ENCODE results near the gene PROCA1. TPM values are rescaled to one million over a fixed set of nuclear protein-coding genes. Genes with fewer than 3 reads are reported as not detected.

The PROCA1 gene
- total and polyA plus RNA-seq, 5 donors from 2014 or later: 0.37 to 5.3 (median 0.65) TPM; not detected in 1

- Histone ChIP-seq H3K4me1 (ENCODE audit: control insufficient read depth, insufficient read depth, low read length, poor library complexity, severe bottlenecking) (peaks cover 41% of the 10 kb centered on the region), H3K27me3 (ENCODE audit: control insufficient read depth, insufficient read depth, low read length) (peaks cover 7% of the 10 kb centered on the region), H3K9me3 (ENCODE audit: control insufficient read depth in 2 of 2, low read length in 2 of 2) (no peaks in the 10 kb centered on the region), H3K36me3 (ENCODE audit: control insufficient read depth, insufficient read depth, low read length) (peaks cover 34% of the 10 kb centered on the region), H3K4me3 (ENCODE audit: low read depth, low read length) (peak overlapping the region; percentile 85), H3K27ac (ENCODE audit: insufficient read depth, low read length, poor library complexity, severe bottlenecking) (peak overlapping the region; percentile 90)
- no peak for ATAC-seq (ENCODE audit: low read depth in 2 of 2)
- H3K27ac Mint-ChIP-seq: peak overlapping the region; percentile 94 to 99 (median 99)
- H3K9me3 Mint-ChIP-seq: no peaks in the 10 kb centered on the region
- H3K27me3 Mint-ChIP-seq: peaks cover 29% of the 10 kb centered on the region
- peak overlapping the region; percentile 93 to 100 (median 99) for H3K4me3 Mint-ChIP-seq
- DNase-seq: peak in 1 of 3 donors; percentile 65
- peaks cover 4 to 68% (median 36%) of the 10 kb centered on the region in 4 donors for H3K4me1 Mint-ChIP-seq
- H3K36me3 Mint-ChIP-seq: peaks cover 44% of the 10 kb centered on the region
Observed at GRCh38 chr17:28720247-28720996, 8.7 kb upstream of the PROCA1 start.

DNA sequence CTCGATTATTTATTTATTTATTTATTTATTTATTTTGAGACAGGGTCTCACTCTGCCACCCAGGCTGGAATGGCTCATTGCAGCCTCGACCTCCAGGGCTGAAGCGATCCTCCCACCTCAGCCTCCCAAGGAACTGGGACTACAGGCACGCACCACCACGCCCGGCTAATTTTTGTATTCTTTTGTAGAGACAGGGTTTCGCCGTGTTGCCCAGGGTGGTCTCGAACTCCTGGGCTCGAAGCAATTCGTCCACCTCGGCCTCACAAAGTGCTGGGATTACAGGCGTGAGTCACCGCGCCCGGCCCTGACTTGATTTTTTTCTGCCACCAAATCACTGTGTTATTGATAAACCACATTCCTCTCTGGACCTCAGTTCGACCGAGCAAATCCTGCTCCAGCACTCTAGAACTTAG is 7.3 kb upstream of the PROCA1 start:
- ATAC-seq (ENCODE audit: low read depth in 2 of 2) (no peak), DNase-seq (no peak)
- Histone ChIP-seq H3K27ac (ENCODE audit: insufficient read depth, low read length, poor library complexity, severe bottlenecking) (peak overlapping the region; percentile 90), H3K9me3 (ENCODE audit: control insufficient read depth in 2 of 2, low read length in 2 of 2) (no peaks in the 10 kb centered on the region), H3K4me1 (ENCODE audit: control insufficient read depth, insufficient read depth, low read length, poor library complexity, severe bottlenecking) (peaks cover 36% of the 10 kb centered on the region), H3K4me3 (ENCODE audit: low read depth, low read length) (peak overlapping the region; percentile 85), H3K36me3 (ENCODE audit: control insufficient read depth, insufficient read depth, low read length) (peaks cover 23% of the 10 kb centered on the region), H3K27me3 (ENCODE audit: control insufficient read depth, insufficient read depth, low read length) (peaks cover 11% of the 10 kb centered on the region)
- H3K9me3 Mint-ChIP-seq: no peaks in the 10 kb centered on the region
- peak overlapping the region; percentile 93 to 100 (median 99) for H3K4me3 Mint-ChIP-seq
- peaks cover 35% of the 10 kb centered on the region for H3K36me3 Mint-ChIP-seq
- peak overlapping the region; percentile 94 to 99 (median 99) for H3K27ac Mint-ChIP-seq
- H3K4me1 Mint-ChIP-seq: peaks cover 4 to 55% (median 24%) of the 10 kb centered on the region in 4 donors
- peaks cover 37% of the 10 kb centered on the region for H3K27me3 Mint-ChIP-seq

GRCh38 chr17:28718333-28719020 is 6.8 kb upstream of the PROCA1 start:
- Histone ChIP-seq H3K4me1 (ENCODE audit: control insufficient read depth, insufficient read depth, low read length, poor library complexity, severe bottlenecking) (peaks cover 36% of the 10 kb centered on the region), H3K27me3 (ENCODE audit: control insufficient read depth, insufficient read depth, low read length) (peaks cover 11% of the 10 kb centered on the region), H3K4me3 (ENCODE audit: low read depth, low read length) (no peak overlapping the region), H3K9me3 (ENCODE audit: control insufficient read depth in 2 of 2, low read length in 2 of 2) (no peaks in the 10 kb centered on the region), H3K36me3 (ENCODE audit: control insufficient read depth, insufficient read depth, low read length) (peaks cover 18% of the 10 kb centered on the region), H3K27ac (ENCODE audit: insufficient read depth, low read length, poor library complexity, severe bottlenecking) (no peak overlapping the region)
- H3K9me3 Mint-ChIP-seq: no peaks in the 10 kb centered on the region
- peak overlapping the region; percentile 21 to 74 (median 56) for H3K4me3 Mint-ChIP-seq
- H3K27ac Mint-ChIP-seq: peak overlapping the region; percentile 26 to 36 (median 34)
- DNase-seq: no peak
- peaks cover 29% of the 10 kb centered on the region for H3K36me3 Mint-ChIP-seq
- peaks cover 4 to 51% (median 23%) of the 10 kb centered on the region in 4 donors for H3K4me1 Mint-ChIP-seq
- peaks cover 41% of the 10 kb centered on the region for H3K27me3 Mint-ChIP-seq
- no peak for ATAC-seq (ENCODE audit: low read depth in 2 of 2)

DNA sequence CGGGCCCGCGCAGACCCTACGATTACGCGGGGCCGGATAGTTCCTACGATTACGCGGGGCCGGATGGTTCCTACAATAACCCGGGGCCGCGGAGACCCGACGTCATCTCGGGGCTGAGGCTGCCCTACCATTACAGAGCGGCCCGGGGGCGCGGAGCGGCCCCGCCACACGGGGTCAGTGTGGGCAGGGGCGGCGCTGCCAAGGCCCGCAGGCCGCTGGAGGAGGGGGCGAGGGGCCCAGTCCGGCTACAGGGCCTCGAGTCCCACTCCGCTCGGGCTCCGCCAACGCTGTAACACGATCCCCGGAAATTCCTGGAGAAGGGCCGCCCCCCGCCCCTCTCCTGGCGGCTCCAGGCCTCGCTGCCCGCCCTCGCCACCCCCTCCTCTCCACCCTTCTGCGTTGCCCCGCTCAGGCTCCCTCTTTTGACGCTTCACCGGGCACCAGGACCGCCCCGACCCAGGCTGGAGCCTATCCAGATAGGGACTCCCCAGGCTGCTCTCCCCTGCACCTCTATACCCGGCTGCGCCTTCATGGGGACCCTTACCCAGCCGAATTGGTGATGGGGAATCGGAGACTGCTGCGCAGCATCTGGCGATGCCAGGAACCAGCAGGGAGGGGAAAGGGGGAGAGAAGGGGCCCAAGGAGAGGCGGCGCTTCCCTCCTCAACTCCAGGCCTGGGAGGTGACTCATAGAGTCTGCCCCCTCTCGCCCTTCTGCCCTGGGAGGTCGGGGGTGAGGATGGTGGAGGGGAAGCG is 6.1 kb upstream of the PROCA1 start, which contains the start of gene RAB34:
Gene RAB34, minus strand, starts transcription at position 291 of the 755 bp plus-strand sequence. CDS start 602 bp downstream, outside the sequence.
- peak within 1 kb of the TSS; percentile 43 for H3K27ac ChIP-seq (ENCODE audit: insufficient read depth, low read length, poor library complexity, severe bottlenecking)
- peaks cover 11% of the 10 kb centered on the region for H3K27me3 ChIP-seq (ENCODE audit: control insufficient read depth, insufficient read depth, low read length)
- H3K4me1 ChIP-seq (ENCODE audit: control insufficient read depth, insufficient read depth, low read length, poor library complexity, severe bottlenecking): peaks cover 31% of the 10 kb centered on the region
- H3K4me3 ChIP-seq (ENCODE audit: low read depth, low read length): no peak within 1 kb of the TSS
- DNase-seq: no peak
- H3K9me3 ChIP-seq (ENCODE audit: control insufficient read depth in 2 of 2, low read length in 2 of 2): no peaks in the 10 kb centered on the region
- H3K4me3 Mint-ChIP-seq: peak within 1 kb of the TSS; percentile 52 to 74 (median 58)
- H3K27me3 Mint-ChIP-seq: peaks cover 41% of the 10 kb centered on the region
- ATAC-seq (ENCODE audit: low read depth in 2 of 2): peak in 1 of 2 donors; percentile 18
- peaks cover 11% of the 10 kb centered on the region for H3K36me3 ChIP-seq (ENCODE audit: control insufficient read depth, insufficient read depth, low read length)
- H3K9me3 Mint-ChIP-seq: no peaks in the 10 kb centered on the region
- peak within 1 kb of the TSS; percentile 26 to 36 (median 34) for H3K27ac Mint-ChIP-seq
- H3K4me1 Mint-ChIP-seq: peaks cover 4 to 48% (median 20%) of the 10 kb centered on the region in 4 donors
- H3K36me3 Mint-ChIP-seq: peaks cover 24% of the 10 kb centered on the region

DNA sequence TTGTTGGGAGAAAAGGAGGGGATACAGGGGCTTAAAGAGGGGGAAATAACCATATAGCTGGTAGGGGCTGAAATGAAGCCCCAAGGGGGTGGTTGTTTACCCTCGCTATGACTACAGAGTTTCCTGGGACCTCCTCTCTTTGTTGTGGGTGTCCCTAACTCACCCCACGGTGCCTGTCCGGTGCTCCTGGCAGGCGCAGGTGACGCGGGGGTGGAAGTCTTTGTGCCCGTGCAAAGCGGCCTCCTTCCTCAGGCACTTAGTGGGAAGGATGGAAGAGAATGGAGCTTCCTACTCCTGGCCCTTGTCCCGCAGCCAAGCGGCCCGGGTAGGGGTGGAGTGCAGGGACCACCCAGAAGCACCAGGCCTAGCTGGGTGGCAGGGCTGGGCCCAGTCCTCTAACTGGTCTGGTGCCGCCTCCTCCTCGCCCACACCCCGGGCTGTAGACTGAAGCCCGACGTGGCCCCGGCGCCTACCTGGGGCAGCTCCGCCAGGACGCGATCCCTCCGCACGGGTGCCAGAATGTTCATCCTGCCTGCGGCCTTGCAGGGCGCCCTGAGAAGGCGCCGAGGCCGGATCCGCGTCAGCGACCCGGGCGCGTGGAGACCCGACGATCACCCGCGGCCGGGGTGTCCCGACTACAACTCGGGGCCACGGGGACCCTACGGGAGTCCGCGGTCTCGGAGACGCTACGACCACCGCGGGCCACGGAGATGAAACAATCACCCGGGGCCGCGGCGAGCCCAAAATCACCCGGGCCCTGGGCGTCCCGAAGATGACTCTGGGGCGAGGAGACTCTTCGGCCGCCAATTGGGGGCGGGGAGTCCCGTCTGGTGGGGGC is 5.3 kb upstream of the PROCA1 start:
- H3K27me3 Mint-ChIP-seq: peaks cover 41% of the 10 kb centered on the region
- Histone ChIP-seq H3K36me3 (ENCODE audit: control insufficient read depth, insufficient read depth, low read length) (peaks cover 4% of the 10 kb centered on the region), H3K27ac (ENCODE audit: insufficient read depth, low read length, poor library complexity, severe bottlenecking) (peak overlapping the region; percentile 43), H3K9me3 (ENCODE audit: control insufficient read depth in 2 of 2, low read length in 2 of 2) (no peaks in the 10 kb centered on the region), H3K4me1 (ENCODE audit: control insufficient read depth, insufficient read depth, low read length, poor library complexity, severe bottlenecking) (peaks cover 30% of the 10 kb centered on the region), H3K27me3 (ENCODE audit: control insufficient read depth, insufficient read depth, low read length) (peaks cover 11% of the 10 kb centered on the region), H3K4me3 (ENCODE audit: low read depth, low read length) (no peak overlapping the region)
- H3K4me1 Mint-ChIP-seq: peaks cover 4 to 47% (median 24%) of the 10 kb centered on the region in 4 donors
- ATAC-seq (ENCODE audit: low read depth in 2 of 2) (no peak), DNase-seq (no peak)
- no peaks in the 10 kb centered on the region for H3K9me3 Mint-ChIP-seq
- peak overlapping the region; percentile 24 to 74 (median 41) for H3K4me3 Mint-ChIP-seq
- peak overlapping the region in 1 of 3 donors; percentile 5 for H3K27ac Mint-ChIP-seq
- peaks cover 18% of the 10 kb centered on the region for H3K36me3 Mint-ChIP-seq

- Histone ChIP-seq H3K27me3 (ENCODE audit: control insufficient read depth, insufficient read depth, low read length) (peaks cover 11% of the 10 kb centered on the region), H3K27ac (ENCODE audit: insufficient read depth, low read length, poor library complexity, severe bottlenecking) (no peak overlapping the region), H3K9me3 (ENCODE audit: control insufficient read depth in 2 of 2, low read length in 2 of 2) (no peaks in the 10 kb centered on the region), H3K36me3 (ENCODE audit: control insufficient read depth, insufficient read depth, low read length) (no peaks in the 10 kb centered on the region), H3K4me3 (ENCODE audit: low read depth, low read length) (no peak overlapping the region), H3K4me1 (ENCODE audit: control insufficient read depth, insufficient read depth, low read length, poor library complexity, severe bottlenecking) (peaks cover 27% of the 10 kb centered on the region)
- no peak for DNase-seq
- Mint-ChIP-seq H3K27me3 (peaks cover 41% of the 10 kb centered on the region), H3K36me3 (peaks cover 6% of the 10 kb centered on the region), H3K4me3 (peak overlapping the region in 1 of 4 donors; percentile 71), H3K27ac (no peak overlapping the region), H3K9me3 (no peaks in the 10 kb centered on the region), H3K4me1 (peaks cover 4 to 41% (median 23%) of the 10 kb centered on the region in 4 donors)
- no peak for ATAC-seq (ENCODE audit: low read depth in 2 of 2)
Observed at GRCh38 chr17:28715217-28715616, 3.5 kb upstream of the PROCA1 start.
